ENCODE data around the gene HDGFL3. TPM values are rescaled to one million over a fixed set of nuclear protein-coding genes. Genes with fewer than 3 reads are reported as not detected.
"Not testable (repeated sequence)": the region's sequence is repeated elsewhere in the genome, so short reads cannot be mapped to it uniquely, and the experiment has no call there.

HDGFL3 gene
- total RNA-seq, 1 donor from 2014 or later, result 32.8 TPM

DNA sequence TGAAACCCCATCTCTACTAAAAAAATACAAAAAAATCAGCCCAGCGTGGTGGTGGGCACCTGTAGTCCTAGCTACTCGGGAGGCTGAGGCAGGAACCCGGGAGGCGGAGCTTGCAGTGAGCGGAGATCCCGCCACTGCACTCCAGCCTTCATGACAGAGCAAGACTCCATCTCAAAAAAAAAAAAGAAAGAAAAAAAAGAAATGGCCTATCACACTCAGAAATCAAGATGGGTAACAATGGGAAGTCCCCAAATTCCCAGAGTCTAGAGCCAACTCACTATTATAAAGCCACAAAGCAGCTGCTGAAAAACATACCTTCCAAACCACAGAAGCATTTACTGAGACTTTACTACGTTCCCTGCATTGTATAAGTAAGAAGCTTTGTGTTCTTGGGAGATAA, 7.5 kb downstream of the HDGFL3 start:
- no peak for ATAC-seq
- intact Hi-C loops (cut with DNase I), result no loop called here
- no peak for DNase-seq (ENCODE audit: missing footprints)

GRCh38 chr15:83199288-83199687, 8.3 kb downstream of the HDGFL3 start:
- no peak for DNase-seq (ENCODE audit: missing footprints)
- intact Hi-C loops (cut with DNase I), result no loop called here
- no peak for ATAC-seq

- ATAC-seq, result no peak
- no peak for DNase-seq (ENCODE audit: missing footprints)
- intact Hi-C loops (cut with DNase I), result no loop called here
Observed at GRCh38 chr15:83198476-83198875, 9.1 kb downstream of the HDGFL3 start.

GRCh38 chr15:83194528-83194927, 13.1 kb downstream of the HDGFL3 start:
- intact Hi-C loops (cut with DNase I), result no loop called here
- ATAC-seq, result no peak
- DNase-seq (ENCODE audit: missing footprints), result no peak

- ATAC-seq (no peak), DNase-seq (ENCODE audit: missing footprints) (no peak)
- intact Hi-C loops (cut with DNase I), result no loop called here
Observed at GRCh38 chr15:83193721-83194120, 13.9 kb downstream of the HDGFL3 start.

- intact Hi-C loops (cut with DNase I), result no loop called here
- DNase-seq (ENCODE audit: missing footprints) (no peak), ATAC-seq (no peak)
Observed at GRCh38 chr15:83192742-83193141, 14.9 kb downstream of the HDGFL3 start.

GRCh38 chr15:83190450-83190849, 17.2 kb downstream of the HDGFL3 start:
- DNase-seq (ENCODE audit: missing footprints) (no peak), ATAC-seq (no peak)
- intact Hi-C loops (cut with DNase I), result no loop called here

- DNase-seq (ENCODE audit: missing footprints), result no peak
- intact Hi-C loops (cut with DNase I), result no loop called here
- no peak for ATAC-seq
Observed at GRCh38 chr15:83185561-83185960, 22.1 kb downstream of the HDGFL3 start.

- intact Hi-C loops (cut with DNase I), result no loop called here
- ATAC-seq (no peak), DNase-seq (ENCODE audit: missing footprints) (no peak)
Observed at GRCh38 chr15:83178869-83179325, 28.7 kb downstream of the HDGFL3 start.

GRCh38 chr15:83178390-83178789, 29.2 kb downstream of the HDGFL3 start:
- intact Hi-C loops (cut with DNase I), result no loop called here

GRCh38 chr15:83174891-83175290, 32.7 kb downstream of the HDGFL3 start:
- DNase-seq (ENCODE audit: missing footprints), result no peak
- intact Hi-C loops (cut with DNase I), result no loop called here
- ATAC-seq, result no peak

More at GRCh38 chr15:83178390-83178789, 29.2 kb downstream of the HDGFL3 start:
- ATAC-seq (no peak), DNase-seq (ENCODE audit: missing footprints) (no peak)

GRCh38 chr15:83170474-83171165, 37.0 kb downstream of the HDGFL3 start:
- intact Hi-C loops (cut with DNase I), result no loop called here

DNA sequence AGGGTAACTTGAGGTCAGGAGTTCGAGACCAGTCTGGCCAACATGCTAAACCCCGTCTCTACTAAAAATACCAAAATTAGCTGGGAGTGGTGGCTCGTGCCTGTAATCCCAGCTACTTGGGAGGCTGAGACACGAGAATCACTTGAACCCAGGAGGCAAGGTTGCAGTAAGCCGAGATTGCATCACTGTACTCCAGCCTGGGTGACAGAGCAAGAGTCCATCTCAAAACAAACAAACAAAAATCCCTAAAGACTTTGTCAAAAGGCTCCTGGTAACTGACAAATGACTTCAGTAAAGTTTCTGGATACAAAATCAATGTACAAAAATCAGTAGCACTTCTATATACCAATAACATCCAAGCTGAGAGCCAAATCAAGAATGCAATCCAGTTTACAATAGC, 38.0 kb downstream of the HDGFL3 start:
- intact Hi-C loops (cut with DNase I); DNase-seq (ENCODE audit: missing footprints); ATAC-seq: not testable (repeated sequence)

More at GRCh38 chr15:83170474-83171165, 37.0 kb downstream of the HDGFL3 start:
- ATAC-seq (no peak), DNase-seq (ENCODE audit: missing footprints) (no peak)

DNA sequence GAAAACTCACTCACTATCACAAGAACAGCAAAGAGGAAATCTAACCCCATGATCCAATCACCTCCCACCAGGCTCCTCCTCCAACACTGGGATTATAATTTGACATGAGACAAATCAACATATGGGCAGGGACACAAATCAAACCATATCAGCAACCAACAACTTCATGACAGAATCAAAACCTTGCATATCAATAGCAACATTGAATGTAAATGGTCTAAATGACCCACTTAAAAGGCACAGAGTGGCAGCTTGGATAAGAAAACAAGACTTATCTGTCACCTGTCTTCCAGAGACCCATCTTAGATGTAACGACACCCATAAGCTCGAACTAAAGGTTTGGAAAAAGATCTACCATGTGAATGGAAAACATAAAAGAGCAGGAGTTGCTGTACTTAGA, 40.8 kb downstream of the HDGFL3 start:
- no peak for DNase-seq (ENCODE audit: missing footprints)
- intact Hi-C loops (cut with DNase I), result no loop called here
- no peak for ATAC-seq

DNA sequence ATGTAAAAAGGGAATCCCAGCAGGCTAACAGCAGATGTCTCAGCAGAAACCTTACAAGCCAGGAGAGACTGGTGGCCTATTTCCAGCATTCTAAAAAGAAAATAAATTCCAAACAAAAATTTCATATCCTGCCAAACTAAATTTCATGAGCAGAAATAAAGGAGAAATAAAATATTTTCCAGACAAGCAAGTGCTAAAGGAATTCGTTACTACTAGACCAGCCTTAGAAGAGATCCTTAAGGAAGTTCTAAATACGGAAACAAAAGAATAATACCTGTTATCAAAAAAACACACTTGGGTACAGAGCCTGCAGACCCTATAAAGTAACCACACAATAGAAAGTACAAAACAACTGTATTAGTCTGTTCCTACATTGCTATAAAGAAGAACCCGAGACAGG, 41.4 kb downstream of the HDGFL3 start:
- ATAC-seq, result no peak
- DNase-seq (ENCODE audit: missing footprints), result no peak
- intact Hi-C loops (cut with DNase I), result no loop called here

DNA sequence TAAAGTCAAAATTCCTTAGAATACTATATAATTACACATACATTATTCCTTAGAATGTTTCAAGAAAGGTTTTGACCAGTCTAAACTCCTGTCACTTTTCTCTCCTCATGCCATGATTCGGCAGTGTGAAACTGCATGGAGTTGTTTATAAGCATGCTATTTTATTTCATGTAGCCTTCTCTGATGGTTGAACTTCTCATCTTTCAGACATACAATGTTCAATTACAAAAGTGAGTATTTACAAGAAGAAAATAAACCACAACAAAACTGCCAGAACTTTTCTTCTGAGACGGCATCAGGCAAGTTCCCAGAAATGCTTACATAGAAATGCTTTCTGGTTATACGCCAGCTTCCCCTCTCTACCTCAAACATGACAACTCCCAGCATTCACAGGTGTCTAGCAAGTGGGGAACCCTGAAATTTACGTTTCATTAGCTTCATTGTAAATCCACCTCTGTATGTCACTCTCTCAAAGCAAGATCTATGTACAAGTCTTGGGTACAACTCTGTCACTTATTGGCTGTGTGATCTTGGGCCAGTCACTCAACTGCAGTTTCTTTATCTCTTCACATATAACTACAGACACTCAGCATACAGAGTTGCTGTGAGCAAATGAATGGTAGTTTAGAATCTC, 42.7 kb downstream of the HDGFL3 start:
- ATAC-seq (no peak), DNase-seq (ENCODE audit: missing footprints) (no peak)
- intact Hi-C loops (cut with DNase I), result no loop called here

GRCh38 chr15:83164111-83164770, 43.4 kb downstream of the HDGFL3 start:
- no peak for DNase-seq (ENCODE audit: missing footprints)
- intact Hi-C loops (cut with DNase I), result no loop called here
- ATAC-seq, result no peak

DNA sequence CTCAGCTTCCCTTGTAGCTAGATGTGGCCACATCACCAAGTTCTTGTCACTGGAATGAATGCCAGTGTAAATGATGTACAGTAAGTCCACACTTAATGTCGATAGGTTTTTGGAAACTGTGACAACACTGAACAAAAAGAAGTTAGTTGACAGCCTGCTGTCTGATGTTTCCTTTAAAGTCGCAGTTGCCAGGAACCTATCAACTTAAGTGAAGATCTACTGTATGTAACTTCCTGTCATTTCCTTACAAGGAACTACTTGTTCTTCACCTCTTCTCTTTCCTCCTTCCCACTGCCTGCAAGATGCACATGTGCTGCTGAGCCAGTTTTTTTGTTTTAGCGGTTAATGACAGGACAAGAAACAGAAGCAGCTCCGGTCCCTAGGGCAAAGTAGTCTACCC, 44.6 kb downstream of the HDGFL3 start:
- DNase-seq (ENCODE audit: missing footprints) (no peak), ATAC-seq (no peak)
- intact Hi-C loops (cut with DNase I), result no loop called here

DNA sequence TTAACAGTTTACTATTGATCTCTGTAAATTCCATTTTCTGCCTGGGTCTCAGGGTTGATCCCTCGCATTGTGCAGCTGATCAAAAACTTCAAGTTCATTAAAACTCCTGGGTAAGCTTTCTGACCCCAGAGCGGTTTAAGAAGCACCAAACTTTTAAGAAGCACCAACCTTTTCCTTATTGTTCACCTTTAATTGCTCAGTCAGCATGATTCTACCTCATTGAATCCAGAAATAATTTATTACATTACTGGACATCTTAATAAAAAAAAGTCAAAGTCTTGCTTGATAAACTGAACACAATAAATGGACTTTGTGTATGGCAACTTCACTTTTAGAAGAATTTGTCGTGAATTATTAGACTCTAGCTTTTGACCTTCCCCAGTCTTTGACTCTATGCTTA, 46.9 kb downstream of the HDGFL3 start:
- ATAC-seq (no peak), DNase-seq (ENCODE audit: missing footprints) (no peak)
- intact Hi-C loops (cut with DNase I), result no loop called here

DNA sequence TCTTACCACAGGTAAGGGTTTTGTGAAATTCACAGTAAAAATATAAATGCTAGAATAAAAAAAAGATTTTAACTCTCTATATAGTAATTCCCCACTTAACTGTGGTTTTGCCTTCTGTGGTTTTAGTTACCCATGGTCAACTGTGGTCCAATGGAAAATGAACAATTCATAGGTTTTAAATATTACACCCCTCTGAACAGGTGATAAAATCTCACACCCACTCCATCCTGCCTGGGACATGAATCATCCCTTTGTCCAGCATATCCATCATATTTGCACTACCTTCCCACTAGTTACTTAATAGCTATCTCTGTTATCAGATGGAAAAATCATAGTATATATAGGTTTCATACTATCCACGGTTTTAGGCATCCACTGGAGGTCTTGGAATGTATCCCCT, 49.2 kb downstream of the HDGFL3 start:
- ATAC-seq, result no peak
- DNase-seq (ENCODE audit: missing footprints), result no peak
- intact Hi-C loops (cut with DNase I), result no loop called here

All from Right ventricle myocardium inferior (tissue), 1 donor.